Transverse colon (tissue), 4 donors: Measurements from ENCODE around the gene MBNL1.

ENCODE experiments used
- POLR2AphosphoS5 ChIP-seq, 3 donors: sonication (generic); formaldehyde crosslinking; IDR thresholded peaks; one replicate each; pipeline ENCODE4 v1.6.1; 2016; ENCODE audit warnings: antibody characterized with exemption in 3 of 3
- TF ChIP-seq, protein P1 (sequence below), 5 experiments: fragments of 200-600 bp in 3 of 5; fragments of 450-650 bp in 2 of 5; sonication (generic) in 3 of 5; IDR thresholded peaks; 1 replicate in 2 of 5; 2 replicates in 3 of 5; pipeline ENCODE4 v1.5.1; 2016 to 2017; ENCODE audit warnings: antibody characterized with exemption in 5 of 5, inconsistent platforms in 3 of 5, mild to moderate bottlenecking in 2 of 5, moderate library complexity in 1 of 5

GRCh38 chr3:152486364-152486763 lies 217.6 kb downstream of the MBNL1 start:
- TF ChIP-seq, protein P1, sequence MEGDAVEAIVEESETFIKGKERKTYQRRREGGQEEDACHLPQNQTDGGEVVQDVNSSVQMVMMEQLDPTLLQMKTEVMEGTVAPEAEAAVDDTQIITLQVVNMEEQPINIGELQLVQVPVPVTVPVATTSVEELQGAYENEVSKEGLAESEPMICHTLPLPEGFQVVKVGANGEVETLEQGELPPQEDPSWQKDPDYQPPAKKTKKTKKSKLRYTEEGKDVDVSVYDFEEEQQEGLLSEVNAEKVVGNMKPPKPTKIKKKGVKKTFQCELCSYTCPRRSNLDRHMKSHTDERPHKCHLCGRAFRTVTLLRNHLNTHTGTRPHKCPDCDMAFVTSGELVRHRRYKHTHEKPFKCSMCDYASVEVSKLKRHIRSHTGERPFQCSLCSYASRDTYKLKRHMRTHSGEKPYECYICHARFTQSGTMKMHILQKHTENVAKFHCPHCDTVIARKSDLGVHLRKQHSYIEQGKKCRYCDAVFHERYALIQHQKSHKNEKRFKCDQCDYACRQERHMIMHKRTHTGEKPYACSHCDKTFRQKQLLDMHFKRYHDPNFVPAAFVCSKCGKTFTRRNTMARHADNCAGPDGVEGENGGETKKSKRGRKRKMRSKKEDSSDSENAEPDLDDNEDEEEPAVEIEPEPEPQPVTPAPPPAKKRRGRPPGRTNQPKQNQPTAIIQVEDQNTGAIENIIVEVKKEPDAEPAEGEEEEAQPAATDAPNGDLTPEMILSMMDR (IDR thresholded peaks at IDR 0.05) = no peak
- no peak for TF ChIP-seq POLR2AphosphoS5 (IDR thresholded peaks at IDR 0.05)
